ENCODE measurements around the gene MUS81. TPM values are rescaled to one million over a fixed set of nuclear protein-coding genes. Genes with fewer than 3 reads are reported as not detected.

MUS81 gene
- total and polyA plus RNA-seq, 10 of the 15 experiments (the other 5 are each of a cell fraction or from before 2014, with no cell fraction given) = 11.8 to 76.1 (median 48.4) TPM

DNA sequence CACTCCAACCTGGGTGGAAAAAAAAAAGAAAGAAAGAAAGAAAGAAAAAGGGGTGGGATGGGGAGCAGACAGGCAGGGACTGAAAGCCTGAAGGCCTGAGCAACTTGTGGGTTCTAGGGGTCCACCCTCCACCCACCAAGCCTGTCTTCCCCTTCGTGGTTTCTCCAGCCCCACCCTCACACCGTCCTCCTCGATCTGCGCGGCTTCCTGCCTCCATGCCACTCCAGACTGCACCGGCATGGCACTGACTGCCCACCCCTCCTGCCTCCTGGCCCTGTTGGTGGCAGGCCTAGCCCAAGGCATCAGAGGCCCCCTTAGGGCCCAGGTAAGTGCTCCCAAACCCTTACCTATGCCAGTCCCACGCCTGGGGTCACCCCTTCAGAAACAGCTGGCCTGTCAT is 19.4 kb downstream of the MUS81 start, which contains the start of gene CTSW:
Gene CTSW, plus strand, starts transcription at position 221 of the 400 bp plus-strand sequence. Its CDS starts 18 bp downstream, at position 239.
- no peak within 1 kb of the TSS for H2AFZ ChIP-seq (ENCODE audit: control insufficient read depth, low read depth, low read length)
- H3K4me3 ChIP-seq = no peak within 1 kb of the TSS
- H3K9ac ChIP-seq (ENCODE audit: control insufficient read depth, insufficient read depth, low read length) = no peak within 1 kb of the TSS
- ChIA-PET SMC1A (ENCODE audit: uncharacterized antibody, unreplicated experiment) (no interaction called here), RAD21 (ENCODE audit: unreplicated experiment) (no interaction called here), POLR2A (interaction anchor here (2.4 kb wide), 1 partner anchor 8 kb away, joined by 8 read pairs; the partner anchor contains the start of gene FIBP), CTCF (interaction anchor here (0.6 to 1.7 kb wide), 2 partner anchors 20 to 1212 kb away, joined by 4 to 9 read pairs; partner anchors contain the start of gene MUS81)
- intact Hi-C loops (cut with micrococcal nuclease; ENCODE audit: unreplicated experiment) = no loop called here
- H3K27ac ChIP-seq (ENCODE audit: control insufficient read depth, insufficient read depth) = no peak within 1 kb of the TSS
- WGBS (ENCODE audit: insufficient coverage, insufficient replicate concordance, low lambda C conversion rate, missing lambda C conversion rate) = 65% methylated on average over 6 of the region's 7 CpGs
- H4K20me1 ChIP-seq (ENCODE audit: control insufficient read depth, insufficient read depth) = no peaks in the 10 kb centered on the region
- H3K27me3 ChIP-seq (replicated peaks in 1 of 2; ENCODE audit: control insufficient read depth in 2 of 2, insufficient read depth in 2 of 2, low read length in 1 of 2) = no peaks in the 10 kb centered on the region
- no peaks in the 10 kb centered on the region for H3K79me2 ChIP-seq (ENCODE audit: control insufficient read depth, insufficient read depth, low read length)
- H3K4me1 ChIP-seq (ENCODE audit: control insufficient read depth, insufficient read depth, low read length) = peaks cover 5% of the 10 kb centered on the region; the same call in 1 of the 2 replicates
- FAIRE-seq (no peak), ATAC-seq (no peak), DNase-seq (ENCODE audit: low read depth, low spot score) (no peak)
- no peaks in the 10 kb centered on the region for H3K9me3 ChIP-seq (replicated peaks; ENCODE audit: control insufficient read depth, insufficient read depth, low read length)
- in situ Hi-C loops (cut with MboI) = loop anchor here (5.0 kb wide), 1 partner anchor 108 kb away; no protein-coding TSS in a partner anchor
- TF ChIP-seq SREBF2 (IDR thresholded peaks at IDR 0.05; ENCODE audit: low read length) (no peak), RUNX3 (IDR thresholded peaks at IDR 0.05; ENCODE audit: low read length) (0 out of 2 replicates have a peak, but pooled peaks have one; percentile 17), BMI1 (IDR thresholded peaks at IDR 0.05; ENCODE audit: borderline replicate concordance) (no peak), ESRRA (IDR thresholded peaks at IDR 0.05; ENCODE audit: low read length) (no peak)
- TF ChIP-seq, protein P1, sequence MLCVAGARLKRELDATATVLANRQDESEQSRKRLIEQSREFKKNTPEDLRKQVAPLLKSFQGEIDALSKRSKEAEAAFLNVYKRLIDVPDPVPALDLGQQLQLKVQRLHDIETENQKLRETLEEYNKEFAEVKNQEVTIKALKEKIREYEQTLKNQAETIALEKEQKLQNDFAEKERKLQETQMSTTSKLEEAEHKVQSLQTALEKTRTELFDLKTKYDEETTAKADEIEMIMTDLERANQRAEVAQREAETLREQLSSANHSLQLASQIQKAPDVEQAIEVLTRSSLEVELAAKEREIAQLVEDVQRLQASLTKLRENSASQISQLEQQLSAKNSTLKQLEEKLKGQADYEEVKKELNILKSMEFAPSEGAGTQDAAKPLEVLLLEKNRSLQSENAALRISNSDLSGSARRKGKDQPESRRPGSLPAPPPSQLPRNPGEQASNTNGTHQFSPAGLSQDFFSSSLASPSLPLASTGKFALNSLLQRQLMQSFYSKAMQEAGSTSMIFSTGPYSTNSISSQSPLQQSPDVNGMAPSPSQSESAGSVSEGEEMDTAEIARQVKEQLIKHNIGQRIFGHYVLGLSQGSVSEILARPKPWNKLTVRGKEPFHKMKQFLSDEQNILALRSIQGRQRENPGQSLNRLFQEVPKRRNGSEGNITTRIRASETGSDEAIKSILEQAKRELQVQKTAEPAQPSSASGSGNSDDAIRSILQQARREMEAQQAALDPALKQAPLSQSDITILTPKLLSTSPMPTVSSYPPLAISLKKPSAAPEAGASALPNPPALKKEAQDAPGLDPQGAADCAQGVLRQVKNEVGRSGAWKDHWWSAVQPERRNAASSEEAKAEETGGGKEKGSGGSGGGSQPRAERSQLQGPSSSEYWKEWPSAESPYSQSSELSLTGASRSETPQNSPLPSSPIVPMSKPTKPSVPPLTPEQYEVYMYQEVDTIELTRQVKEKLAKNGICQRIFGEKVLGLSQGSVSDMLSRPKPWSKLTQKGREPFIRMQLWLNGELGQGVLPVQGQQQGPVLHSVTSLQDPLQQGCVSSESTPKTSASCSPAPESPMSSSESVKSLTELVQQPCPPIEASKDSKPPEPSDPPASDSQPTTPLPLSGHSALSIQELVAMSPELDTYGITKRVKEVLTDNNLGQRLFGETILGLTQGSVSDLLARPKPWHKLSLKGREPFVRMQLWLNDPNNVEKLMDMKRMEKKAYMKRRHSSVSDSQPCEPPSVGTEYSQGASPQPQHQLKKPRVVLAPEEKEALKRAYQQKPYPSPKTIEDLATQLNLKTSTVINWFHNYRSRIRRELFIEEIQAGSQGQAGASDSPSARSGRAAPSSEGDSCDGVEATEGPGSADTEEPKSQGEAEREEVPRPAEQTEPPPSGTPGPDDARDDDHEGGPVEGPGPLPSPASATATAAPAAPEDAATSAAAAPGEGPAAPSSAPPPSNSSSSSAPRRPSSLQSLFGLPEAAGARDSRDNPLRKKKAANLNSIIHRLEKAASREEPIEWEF (IDR thresholded peaks at IDR 0.05; ENCODE audit: insufficient replicate concordance, low read depth, low read length) = no peak
- H3K36me3 ChIP-seq (ENCODE audit: control insufficient read depth in 2 of 2, insufficient read depth in 2 of 2, low read length in 1 of 2) = peaks cover 9 to 11% of the 10 kb centered on the region in 2 experiments; a peak in 3 of 4 replicates
- no peak within 1 kb of the TSS for H3K4me2 ChIP-seq (ENCODE audit: control insufficient read depth, insufficient read depth)
- BruUV-seq (replicated peaks) = no TSS peak
